HK-2 (cell line): Measurements from ENCODE around the gene SORL1-AS1.

ENCODE experiments used
- DNase-seq: peaks from one replicate; pipeline ENCODE4 v3.0.0-alpha.2; 2018; ENCODE audit not compliant: unreplicated experiment

The SORL1-AS1 gene

DNA sequence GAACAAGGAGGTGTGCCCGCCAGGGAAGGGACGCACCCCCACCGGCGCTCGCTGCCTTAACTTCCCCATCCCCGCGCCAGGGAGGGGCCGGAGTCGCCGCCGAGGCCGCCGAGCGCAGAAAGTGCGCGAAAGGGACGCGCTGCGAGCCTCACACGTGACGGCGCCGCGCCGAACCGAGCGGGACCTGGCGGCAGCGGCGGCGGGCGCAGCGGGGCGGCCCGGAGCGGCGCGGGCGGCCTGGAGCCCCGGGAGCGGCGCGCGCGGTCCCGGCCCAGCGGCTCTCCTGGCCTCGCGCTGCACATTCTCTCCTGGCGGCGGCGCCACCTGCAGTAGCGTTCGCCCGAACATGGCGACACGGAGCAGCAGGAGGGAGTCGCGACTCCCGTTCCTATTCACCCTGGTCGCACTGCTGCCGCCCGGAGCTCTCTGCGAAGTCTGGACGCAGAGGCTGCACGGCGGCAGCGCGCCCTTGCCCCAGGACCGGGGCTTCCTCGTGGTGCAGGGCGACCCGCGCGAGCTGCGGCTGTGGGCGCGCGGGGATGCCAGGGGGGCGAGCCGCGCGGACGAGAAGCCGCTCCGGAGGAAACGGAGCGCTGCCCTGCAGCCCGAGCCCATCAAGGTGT, 670 bp downstream of the SORL1-AS1 start, which contains the start of gene SORL1:
TSS of gene SORL1 (plus strand) at position 329 of the 623 bp plus-strand sequence. CDS start at position 347, 18 bp downstream.
- DNase-seq = peak; percentile 30

DNA sequence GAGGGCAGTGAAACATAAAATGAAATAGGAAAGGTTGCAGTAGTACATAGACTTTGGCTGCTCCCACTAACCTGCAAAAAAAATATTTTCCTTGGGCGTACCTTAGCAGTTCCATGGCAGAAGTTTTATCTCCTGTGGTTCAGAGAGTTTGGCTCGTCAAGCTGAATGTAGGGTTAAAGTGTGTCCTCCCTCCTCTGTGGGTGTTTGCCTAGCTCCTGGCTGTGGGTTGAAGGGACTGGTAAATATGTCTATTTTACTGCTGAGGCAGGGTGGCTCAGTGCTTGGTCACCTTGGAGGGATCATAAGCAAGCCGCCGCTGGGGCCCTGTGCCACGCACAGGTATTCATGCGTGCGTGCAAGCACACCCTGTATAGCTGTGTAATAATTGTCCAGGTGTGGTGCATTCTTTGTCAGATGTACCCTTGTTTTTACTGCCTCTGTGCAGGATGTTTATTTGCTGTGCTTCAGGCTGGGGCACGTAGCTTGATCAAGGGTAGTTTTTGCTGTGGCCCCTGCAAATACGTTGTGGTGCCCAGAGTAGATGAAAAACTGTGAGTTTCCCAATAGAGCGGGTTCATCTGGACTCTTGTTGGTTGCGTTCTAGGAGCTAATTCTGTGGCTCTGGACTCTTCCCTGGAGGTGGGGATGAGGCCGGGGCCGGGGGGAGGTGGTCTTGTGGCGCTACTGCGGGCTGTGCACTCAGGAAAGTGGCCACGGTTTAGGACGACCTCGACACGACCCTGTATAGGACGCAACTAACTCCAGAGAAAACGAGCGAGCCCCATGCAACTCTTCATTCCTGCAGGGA, 1.4 kb downstream of the SORL1-AS1 start:
- DNase-seq = no peak

DNA sequence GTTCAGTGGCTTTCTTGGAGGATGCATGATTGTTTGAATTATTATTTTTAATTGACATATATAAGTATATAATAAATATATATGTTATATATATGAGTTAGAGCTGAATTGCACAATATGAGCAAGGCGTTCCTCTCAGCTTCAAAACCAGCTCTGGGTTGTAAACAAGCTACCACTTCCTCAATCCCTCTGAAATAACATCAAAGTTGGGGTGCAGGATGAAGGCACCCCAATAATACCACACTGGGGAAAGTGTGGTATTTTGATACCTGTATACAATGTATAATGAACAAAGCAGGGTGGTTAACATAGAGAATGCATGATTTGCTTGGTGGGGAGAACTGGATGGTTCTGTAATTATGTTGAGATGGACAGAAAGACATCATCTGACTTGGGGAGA, 2.4 kb downstream of the SORL1-AS1 start:
- no peak for DNase-seq

DNA sequence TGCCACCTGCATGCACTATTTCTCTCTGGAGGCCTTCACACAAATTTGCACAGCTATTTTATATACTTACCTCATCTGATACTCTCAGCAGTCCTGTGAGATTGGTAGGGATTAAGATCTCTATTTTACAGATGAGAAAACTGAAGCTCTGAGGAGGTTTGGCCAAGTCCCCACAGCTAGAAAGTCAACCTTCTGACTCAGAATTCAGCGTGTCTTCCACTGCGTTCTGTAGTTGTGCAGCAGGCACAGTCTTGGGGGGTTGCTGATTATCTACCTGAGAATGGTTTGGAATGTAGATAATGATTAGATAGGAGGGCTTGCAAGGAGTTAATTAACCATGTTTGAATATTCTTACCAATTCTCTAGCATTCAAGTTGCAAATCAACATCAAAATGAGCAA, 3.1 kb downstream of the SORL1-AS1 start:
- no peak for DNase-seq

DNA sequence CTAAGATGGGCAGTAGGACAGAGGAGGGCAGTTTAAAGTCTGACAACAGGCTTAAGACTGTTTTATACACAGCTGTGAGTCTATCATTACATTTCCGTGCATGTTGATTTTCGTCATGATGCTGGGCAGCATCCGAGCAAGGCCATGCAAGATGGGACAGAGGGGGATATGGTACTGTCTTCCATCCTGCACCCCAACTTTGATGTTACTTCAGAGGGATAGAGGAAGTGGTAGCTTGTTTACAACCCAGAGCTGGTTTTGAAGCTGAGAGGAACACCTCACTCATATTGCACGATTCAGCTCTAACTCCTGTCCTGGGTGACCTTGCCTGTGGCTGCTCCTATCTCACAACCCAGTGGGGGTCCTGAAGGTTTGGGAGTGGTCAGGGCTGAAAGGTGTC, 3.6 kb downstream of the SORL1-AS1 start:
- no peak for DNase-seq

DNA sequence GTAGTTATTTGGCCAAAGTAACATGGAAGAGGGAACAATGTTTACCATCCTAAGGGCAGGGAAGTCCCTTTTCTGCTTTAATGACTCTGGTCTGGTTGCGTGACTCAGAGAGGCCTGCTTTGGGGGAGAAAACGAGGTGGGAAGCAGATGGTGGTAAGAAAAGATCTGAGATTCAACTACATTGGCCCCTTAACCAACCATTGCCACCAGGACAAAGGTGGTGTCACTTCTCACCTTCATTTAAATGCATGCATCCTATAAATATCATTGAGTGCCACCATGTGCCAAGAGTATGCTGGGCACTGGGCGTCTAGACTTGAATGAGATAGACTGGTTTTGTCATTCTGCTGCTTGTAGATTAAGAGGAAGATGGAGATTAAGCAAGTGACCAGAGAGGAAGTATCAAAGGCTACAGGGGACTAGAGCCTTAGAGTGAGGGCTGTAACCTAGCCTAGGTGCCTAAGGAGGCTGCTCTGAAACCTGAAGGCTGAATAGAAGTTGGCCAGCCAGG, 4.3 kb downstream of the SORL1-AS1 start:
- no peak for DNase-seq

DNA sequence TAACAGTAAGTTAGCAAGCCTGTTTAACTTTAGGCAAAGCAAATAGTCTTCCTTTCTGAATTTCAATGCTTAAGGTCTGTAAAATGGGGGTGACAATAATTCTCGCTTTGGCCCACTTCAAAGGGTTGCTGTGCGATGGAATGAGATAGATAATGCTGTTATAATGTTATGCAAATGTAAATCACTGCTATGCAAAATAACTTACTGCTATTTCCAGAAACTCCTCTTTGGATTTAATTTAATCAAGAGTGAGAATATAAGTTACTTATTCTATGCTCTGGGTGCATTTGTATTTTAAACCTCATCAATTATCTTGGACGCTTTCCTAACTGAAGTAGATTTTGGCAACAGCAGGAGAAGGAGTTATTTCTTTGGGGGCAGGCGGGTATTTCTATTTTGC, 4.8 kb downstream of the SORL1-AS1 start:
- DNase-seq = no peak

DNA sequence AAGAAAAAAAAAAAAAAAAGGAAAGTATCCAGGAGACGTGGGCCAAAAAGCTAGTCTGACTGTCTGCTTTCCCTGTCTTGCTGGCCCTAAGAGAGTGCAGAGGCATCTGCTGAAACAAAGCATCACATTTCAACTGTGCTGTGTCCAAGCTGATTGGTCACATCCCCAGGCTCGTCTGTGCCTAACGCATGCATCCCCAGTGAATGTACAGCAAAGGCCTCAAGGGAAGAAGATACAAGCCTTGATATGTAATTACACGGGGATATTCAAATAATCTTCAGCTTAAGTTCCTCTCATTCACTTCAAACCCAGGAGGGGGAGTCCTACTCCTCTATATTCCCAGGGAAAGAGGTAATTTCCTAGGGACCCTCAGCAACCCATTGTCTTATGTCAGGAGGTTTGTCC, 6.0 kb downstream of the SORL1-AS1 start:
- DNase-seq = no peak

DNA sequence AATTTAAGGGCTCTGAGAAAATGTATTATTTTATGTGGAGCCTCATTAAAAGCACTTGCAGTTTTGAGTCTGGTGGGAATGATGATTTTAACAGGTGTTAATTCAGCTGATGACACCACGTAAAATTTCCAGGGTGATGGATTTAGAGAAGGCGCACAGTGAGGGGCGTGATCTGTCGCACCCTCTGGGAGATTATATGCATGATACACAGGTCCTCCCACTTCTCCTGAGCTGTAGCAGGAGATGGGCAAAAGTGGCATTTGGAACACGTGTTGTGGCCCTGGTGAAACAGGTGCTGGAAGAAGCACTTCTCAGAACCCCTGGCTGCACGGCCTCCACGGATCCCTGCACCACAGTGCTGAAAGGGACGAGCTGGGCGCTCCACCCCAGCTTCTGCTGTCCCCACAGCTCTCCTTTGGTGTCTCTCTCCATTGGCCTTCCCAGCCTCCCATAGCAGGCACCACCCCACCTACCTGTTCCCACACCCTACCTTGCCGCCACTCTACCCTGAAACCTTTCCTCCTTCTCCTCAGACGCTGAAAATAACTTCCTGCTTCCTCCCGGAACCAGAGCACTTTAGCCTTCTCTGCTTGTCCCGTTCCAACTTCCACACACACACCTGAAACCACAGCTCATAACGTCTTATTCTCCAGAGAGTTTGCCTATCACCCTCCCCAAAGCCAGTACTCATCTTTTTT, 7.5 kb downstream of the SORL1-AS1 start:
- no peak for DNase-seq

DNA sequence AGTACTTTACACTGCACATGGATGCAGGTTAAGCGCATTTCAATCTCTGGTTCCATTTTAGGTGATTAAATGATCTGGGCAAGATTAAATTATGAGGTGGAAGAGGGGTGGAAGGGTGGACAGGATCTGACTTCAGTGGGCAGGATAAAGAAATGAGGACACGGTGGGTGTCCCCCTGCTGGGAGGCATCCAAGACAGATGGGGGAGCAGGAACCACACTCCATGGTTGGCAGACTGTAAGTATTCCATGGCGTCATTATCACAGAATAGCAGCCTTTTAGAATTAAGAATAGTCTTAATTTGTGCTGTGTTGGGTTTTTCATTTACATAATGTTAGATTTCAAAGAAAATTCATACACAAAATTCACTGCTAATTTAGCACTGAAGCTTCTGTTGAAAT, 8.2 kb downstream of the SORL1-AS1 start:
- DNase-seq = no peak

DNA sequence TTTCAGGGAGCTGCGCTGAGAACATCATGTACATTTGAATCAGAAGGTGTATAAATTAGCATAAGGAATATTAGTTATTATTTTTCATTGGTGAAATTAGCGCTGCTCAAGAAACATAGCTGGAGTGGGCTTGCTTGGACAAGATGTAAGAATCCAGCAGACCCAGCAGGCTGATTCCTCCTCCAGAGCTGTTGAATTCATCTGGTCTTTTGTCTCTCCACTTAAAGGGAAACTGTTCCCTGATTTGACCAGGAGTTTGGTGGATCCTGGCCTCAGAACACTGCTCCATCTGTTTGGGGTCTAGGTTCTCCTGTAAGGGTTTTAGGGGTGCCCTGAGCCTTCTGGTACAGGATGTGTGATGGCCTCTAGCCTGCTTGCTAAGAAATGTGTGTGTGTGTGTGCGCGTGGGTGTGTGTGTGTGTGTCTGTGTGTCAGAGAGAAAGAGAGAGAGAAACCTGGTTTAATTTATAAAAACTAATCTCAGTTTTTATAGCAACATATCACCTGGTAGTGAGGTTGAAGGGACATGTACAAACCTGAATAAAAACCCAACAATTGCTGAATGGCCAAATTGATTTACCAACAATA, 9.0 kb downstream of the SORL1-AS1 start:
- DNase-seq = no peak

DNA sequence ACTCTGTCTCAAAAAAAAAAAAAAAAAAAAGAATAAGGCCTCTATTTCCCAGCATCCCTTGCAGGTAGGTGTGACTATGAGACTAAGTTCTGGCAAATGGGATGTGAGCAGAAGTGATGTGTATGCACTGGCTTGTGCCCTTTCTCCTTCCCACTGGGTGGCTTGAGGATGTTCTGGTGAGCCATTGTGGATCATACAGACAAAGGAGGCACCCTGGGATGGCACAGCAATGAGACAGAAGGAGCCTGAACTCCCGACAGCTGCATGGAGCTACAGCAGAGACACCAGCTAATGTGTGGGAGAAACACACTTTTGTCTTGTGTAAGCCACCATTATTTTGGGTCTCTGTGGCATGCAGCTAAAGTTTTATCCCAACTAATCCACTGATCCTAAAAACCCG, 11.2 kb downstream of the SORL1-AS1 start:
- DNase-seq = no peak

DNA sequence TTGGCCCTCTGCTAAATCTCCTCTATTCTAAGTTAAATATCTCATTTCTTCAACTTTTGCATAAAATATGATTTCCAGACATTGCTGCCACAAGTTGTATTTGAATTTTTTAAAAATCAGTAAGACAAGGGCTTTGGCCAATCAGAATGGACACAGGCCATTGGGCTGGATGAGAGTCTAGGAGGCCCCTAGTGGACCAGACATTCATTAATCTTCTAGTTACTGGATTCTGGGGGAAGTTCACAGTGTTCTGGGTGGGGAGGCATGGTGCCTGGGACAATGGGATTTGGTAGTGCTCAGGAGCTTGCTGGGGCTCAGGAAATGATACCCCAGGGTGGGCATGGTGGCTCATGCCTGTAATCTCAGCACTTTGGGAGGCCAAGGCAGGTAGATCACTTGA, 13.0 kb downstream of the SORL1-AS1 start:
- no peak for DNase-seq

DNA sequence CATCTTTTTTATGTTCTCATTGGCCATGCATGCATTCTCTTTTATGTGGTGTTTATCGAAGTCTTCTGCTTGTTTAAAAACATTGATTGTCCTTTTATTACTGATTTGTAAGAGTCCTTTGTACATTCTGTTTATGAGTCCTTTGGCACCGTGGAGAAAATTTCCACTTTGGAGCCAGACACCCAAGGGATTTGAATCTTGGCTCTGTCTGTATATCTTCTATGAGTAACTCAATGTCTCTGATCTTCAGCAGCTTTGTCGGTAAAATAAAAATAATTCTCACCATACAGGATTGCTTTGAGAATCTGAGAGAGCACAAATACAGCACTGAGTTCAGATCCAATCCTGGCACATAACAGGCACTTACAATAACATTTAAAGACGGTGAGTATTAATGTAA, 13.4 kb downstream of the SORL1-AS1 start:
- no peak for DNase-seq

DNA sequence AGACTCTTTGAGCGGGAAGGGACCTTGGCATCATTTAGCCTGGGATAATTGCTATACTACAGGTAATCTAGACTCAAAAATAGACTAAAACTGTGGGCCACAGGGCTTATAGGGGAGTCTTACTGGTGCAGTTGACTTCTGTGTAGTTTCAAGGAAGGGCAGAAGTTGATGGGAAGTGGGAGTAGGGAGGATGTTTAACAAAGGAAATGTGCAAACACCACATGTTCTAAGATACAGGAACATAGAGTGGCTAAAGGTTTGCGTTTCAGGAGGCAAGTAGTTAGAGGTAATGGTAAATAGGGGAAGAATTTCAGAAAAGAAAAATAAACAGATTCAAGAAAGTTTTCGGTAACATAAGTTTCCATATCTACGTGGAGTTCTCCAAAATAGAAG, 15.1 kb downstream of the SORL1-AS1 start:
- no peak for DNase-seq

DNA sequence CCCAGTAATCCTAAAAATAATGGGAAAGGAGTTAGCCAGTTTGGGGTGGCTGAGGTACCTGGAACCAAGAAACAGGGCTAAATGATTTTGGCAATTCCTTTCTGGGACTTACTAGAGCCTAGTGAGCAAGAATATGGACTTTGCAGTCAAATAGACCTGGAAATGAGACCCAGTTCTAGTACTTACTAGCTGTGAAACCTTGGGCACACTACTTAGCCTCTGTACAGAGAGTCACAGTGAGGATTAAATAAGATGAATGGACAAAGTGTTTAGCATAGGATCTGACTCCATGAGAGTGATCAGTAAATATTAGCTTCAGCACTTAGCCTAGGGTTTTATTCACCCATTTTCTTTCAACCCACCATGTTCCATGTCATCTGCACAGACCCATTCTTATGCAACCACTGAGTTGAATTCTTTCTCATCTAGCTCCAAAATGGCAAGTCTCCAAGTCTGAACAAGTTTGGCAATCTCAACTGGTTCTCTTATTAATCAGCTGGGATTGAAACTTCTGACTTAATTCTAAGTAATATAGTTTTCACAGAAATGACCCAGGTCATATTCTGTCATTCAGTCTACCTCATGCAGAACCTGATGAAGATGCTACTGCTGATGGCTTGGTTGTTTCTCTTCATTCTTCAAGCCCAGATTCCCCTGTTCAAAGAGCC, 15.6 kb downstream of the SORL1-AS1 start:
- no peak for DNase-seq

DNA sequence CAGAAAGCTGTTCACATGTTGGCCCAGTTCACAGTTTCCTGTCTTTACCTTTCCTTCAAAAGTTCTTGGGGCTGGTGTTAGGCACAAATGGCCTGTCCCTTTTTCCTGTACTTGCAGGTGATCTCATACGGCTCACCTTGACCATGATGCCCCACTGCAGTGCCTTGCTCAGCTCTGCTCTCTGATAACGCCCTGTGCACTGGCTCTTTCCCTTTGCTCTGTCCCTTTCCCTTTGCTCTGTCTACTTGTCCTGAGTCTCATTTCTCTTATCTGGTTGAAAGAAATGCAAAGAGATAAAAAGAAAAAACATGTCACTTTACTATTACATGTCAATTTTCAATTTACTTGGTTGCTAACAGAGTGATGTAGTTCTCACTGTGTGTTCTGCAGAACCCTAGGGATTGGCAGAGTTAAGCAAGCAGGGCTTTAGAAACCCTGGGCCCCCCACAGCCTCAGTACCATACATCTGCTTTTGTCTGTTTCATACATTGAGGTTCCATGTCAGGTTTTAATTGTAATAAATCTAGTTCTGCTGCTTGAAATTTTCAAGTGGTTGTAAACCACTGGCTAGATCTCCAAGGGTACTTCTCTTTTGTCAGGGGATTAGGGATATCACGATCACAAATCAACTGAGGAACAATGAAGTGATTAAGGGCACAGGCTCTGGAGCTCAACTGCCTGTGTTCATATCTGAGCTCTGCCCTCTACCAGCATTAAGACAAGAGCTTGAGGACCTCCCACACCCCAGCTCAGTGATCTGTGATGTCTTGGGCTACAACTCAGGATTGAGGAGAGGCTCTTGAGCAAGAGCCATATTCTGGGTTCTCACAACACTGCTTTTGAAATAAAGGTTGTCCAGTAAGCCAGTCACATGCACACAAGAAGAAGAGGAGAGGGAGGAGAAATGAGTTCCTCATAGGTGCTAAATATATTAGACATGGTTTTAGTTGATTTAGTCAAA, 16.9 kb downstream of the SORL1-AS1 start:
- DNase-seq = no peak

DNA sequence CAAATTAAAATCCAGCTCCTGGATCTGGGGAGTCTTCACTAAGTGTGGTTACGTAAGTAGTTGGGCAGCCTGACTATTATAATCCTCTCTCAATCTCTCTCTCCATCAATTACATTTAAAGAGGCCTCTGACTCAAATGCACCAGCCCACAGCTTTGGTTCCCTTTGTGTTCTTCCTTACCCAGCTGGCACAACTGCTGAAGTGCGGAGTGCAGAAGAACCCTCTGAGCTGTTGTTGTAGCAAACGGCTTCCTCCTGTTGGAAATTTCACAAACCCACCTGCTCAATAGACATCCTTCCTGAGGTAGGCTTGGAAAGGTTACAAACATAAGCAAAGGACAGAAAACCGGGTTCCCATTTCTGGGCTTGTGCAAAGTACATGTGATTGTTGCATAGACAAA, 17.6 kb downstream of the SORL1-AS1 start:
- no peak for DNase-seq

DNA sequence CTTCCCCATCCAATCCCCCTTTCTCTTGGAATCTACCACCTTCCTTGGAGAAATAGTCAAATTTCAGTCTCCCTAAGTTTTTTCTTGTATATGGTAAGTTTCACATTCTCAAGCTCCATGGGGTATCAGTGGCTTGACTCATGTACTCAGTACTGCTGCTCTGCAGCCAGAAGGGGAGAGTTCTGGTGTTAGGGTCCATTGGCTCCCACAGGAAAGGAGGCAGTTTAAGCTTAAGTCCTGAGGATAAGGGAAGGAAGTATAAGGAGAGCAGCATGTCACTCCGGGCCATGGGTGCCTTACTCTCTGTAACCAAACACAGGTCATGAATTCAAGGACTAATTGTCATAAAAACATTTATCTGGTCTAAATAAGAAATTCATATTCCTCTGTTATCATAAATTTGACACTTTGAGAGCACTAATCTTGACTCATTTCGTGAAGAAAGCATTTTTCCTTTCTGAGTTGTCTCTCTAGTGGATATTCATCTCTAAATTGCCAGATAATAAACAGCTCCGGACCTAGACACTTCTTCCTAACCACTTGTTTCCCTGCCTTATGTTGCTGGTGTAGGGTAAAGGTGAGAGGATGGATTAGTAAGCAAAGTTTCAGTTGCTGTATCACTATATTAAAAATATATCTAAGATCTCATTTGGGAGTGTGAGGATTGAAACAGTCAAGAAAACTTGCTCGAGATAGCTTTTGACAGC, 20.8 kb downstream of the SORL1-AS1 start:
- no peak for DNase-seq

DNA sequence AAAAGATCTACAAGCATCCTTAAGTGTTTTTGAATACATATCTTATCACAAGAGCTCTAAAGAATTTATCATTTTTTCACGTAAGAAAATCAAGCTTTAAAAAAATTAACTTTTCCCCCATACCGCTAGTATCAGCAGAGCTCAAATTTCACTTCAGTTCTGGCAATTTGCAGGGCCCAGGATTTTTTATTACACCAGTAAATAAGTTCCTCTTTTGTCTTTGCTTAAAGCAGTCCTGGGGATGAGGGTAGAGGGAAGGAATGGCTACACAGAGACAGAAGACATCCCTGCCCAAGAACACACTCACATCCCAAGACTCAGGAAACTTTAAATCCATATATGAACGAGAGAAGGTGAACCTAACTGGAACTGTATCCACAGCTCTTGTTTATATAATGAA, 23.2 kb downstream of the SORL1-AS1 start:
- no peak for DNase-seq
